K562 (cell line): ENCODE data around the gene FASTK. TPM values are rescaled to one million over a fixed set of nuclear protein-coding genes. Genes with fewer than 3 reads are reported as not detected.

Experiments
- ATAC-seq: fragments of 200-7000 bp; cut with Tn5 transposase; 3 replicates; pipeline ENCODE4 v1.9.1; 2020; ENCODE audit warnings: moderate library complexity
- BruUV-seq: library from RNA; stranded (reverse); fragments of 400-500 nt; replicated peaks from 2 replicates; lab custom pipeline; 2021; lab: Mats Ljungman, UMichigan
- CTCF ChIA-PET: fragments of 300-600 bp; formaldehyde crosslinking; extraction: SDS; loops from one replicate; lab custom pipeline; 2021; ENCODE audit warnings: low intra/inter-chr PET ratio; lab: Yijun Ruan, JAX
- POLR2A ChIA-PET: fragments of 300-600, 350-650 bp; sonication (Branson Sonifier 250); formaldehyde crosslinking; extraction: SDS; loops from one replicate; lab custom pipeline; 2021; ENCODE audit warnings: antibody characterized with exemption, inconsistent platforms; lab: Yijun Ruan, JAX
- DNase-seq, 4 experiments: peaks; one replicate each; pipeline versions ENCODE4 v3.0.0 to v3.0.0-alpha.2; 2011 to 2018; ENCODE audit warnings: low spot score in 3 of 4, mixed read lengths in 3 of 4; ENCODE audit errors: extremely low read depth in 1 of 4
- FAIRE-seq: peaks from 2 replicates; lab custom pipeline; 2011; peaks lifted over from hg19 to GRCh38; lab: Jason Lieb, UNC
- H2AFZ ChIP-seq: 2 replicates; pipeline ENCODE4 v1.6.0; 2011; ENCODE audit warnings: low read depth, low read length, control low read depth, inconsistent platforms
- H3K27ac ChIP-seq: fragments of 200-600 bp; 3 replicates; pipeline ENCODE4 v1.8.0; 2011; ENCODE audit warnings: low read depth, mild to moderate bottlenecking, control low read depth, inconsistent platforms, low read length, moderate library complexity, mixed read lengths; ENCODE audit errors: extremely low read depth
- H3K27me3 ChIP-seq, 2 experiments: fragments of 300-600 bp in 1 of 2; 2 replicates in 1 of 2; 3 replicates in 1 of 2; pipeline versions ENCODE4 v1.6.0 to v1.8.0; 2011; ENCODE audit warnings: inconsistent platforms in 2 of 2, low read length in 2 of 2, mild to moderate bottlenecking in 1 of 2, mixed read lengths in 1 of 2, moderate library complexity in 1 of 2; ENCODE audit not compliant: control insufficient read depth in 2 of 2, insufficient read depth in 2 of 2
- H3K36me3 ChIP-seq: fragments of 300-600 bp; 3 replicates; pipeline ENCODE4 v1.8.0; 2011; ENCODE audit warnings: mild to moderate bottlenecking, low read length, inconsistent platforms; ENCODE audit not compliant: control insufficient read depth, insufficient read depth
- H3K4me1 ChIP-seq, 2 experiments: fragments of 200-600 bp in 1 of 2; replicated peaks in 1 of 2; 2 replicates in 1 of 2; 3 replicates in 1 of 2; pipeline versions ENCODE4 v1.5.1 to v1.8.0; 2011; ENCODE audit warnings: inconsistent platforms in 2 of 2, low read length in 2 of 2, mild to moderate bottlenecking in 1 of 2, mixed read lengths in 1 of 2, moderate library complexity in 1 of 2; ENCODE audit not compliant: control insufficient read depth in 2 of 2, insufficient read depth in 2 of 2
- H3K4me2 ChIP-seq: 2 replicates; pipeline ENCODE4 v1.6.1; 2011; ENCODE audit warnings: low read length, control low read depth, inconsistent platforms, mixed read lengths; ENCODE audit not compliant: insufficient read depth
- H3K4me3 ChIP-seq: fragments of 200-600 bp; sonication (generic), shearing (Covaris generic); 2 replicates; pipeline ENCODE4 v1.5.1; 2016; ENCODE audit warnings: control low read depth, inconsistent platforms
- H3K79me2 ChIP-seq: fragments of 200-600 bp; 3 replicates; pipeline ENCODE4 v1.8.0; 2011; ENCODE audit warnings: low read length, inconsistent platforms; ENCODE audit not compliant: control insufficient read depth, insufficient read depth
- H3K9ac ChIP-seq, 2 experiments: 2 replicates each; pipeline versions ENCODE4 v1.6.0 to v1.6.1; 2011; ENCODE audit warnings: low read depth in 2 of 2, low read length in 2 of 2, control low read depth in 1 of 2, inconsistent platforms in 1 of 2, mild to moderate bottlenecking in 1 of 2, mixed read lengths in 1 of 2; ENCODE audit not compliant: insufficient read depth in 1 of 2
- H3K9me1 ChIP-seq: one replicate; pipeline ENCODE4 v1.6.0; 2011; ENCODE audit warnings: inconsistent platforms, mild to moderate bottlenecking, low read length, moderate library complexity; ENCODE audit not compliant: control insufficient read depth, insufficient read depth
- H3K9me3 ChIP-seq: replicated peaks from 2 replicates; pipeline ENCODE4 v1.5.1; 2011; ENCODE audit warnings: low read depth, low read length, inconsistent platforms; ENCODE audit not compliant: control insufficient read depth, insufficient read depth
- H4K20me1 ChIP-seq: replicated peaks from 2 replicates; pipeline ENCODE4 v1.6.1; 2011; ENCODE audit warnings: low read length, inconsistent platforms, mixed read lengths; ENCODE audit not compliant: control insufficient read depth, insufficient read depth
- ADNP ChIP-seq: fragments of 200-800 bp; sonication (Bioruptor generic); IDR thresholded peaks from 2 replicates; pipeline ENCODE4 v1.6.1; 2016; ENCODE audit warnings: missing genetic modification characterization, missing compliant biosample characterization
- CREB1 ChIP-seq, 2 experiments: sonication (generic) in 1 of 2; formaldehyde crosslinking in 1 of 2; IDR thresholded peaks; 2 replicates each; pipeline versions ENCODE4 v1.6.1 to v1.8.0; 2012 to 2022; ENCODE audit warnings: inconsistent platforms in 1 of 2, mild to moderate bottlenecking in 1 of 2, missing genetic modification reagents in 1 of 2, moderate library complexity in 1 of 2
- CREM ChIP-seq: IDR thresholded peaks from 2 replicates; pipeline ENCODE4 v1.6.1; 2014; ENCODE audit warnings: antibody characterized with exemption, low read depth
- EZH2 ChIP-seq: IDR thresholded peaks from 2 replicates; pipeline ENCODE4 v1.6.1; 2012; ENCODE audit warnings: low read depth, mild to moderate bottlenecking, inconsistent platforms, low read length, borderline replicate concordance
- FOXA1 ChIP-seq: fragments of 450-650 bp; IDR thresholded peaks from 2 replicates; pipeline ENCODE4 v1.6.1; 2016; ENCODE audit warnings: mild to moderate bottlenecking, borderline replicate concordance
- FOXM1 ChIP-seq, 2 experiments: fragments of 450-650 bp in 1 of 2; sonication (generic) in 1 of 2; formaldehyde crosslinking in 1 of 2; IDR thresholded peaks; 2 replicates each; pipeline versions ENCODE4 v1.6.1 to v1.9.0; 2017 to 2022; ENCODE audit warnings: low read depth in 2 of 2, mild to moderate bottlenecking in 2 of 2, missing genetic modification reagents in 1 of 2, moderate library complexity in 1 of 2
- ILF3 ChIP-seq: fragments of 450-650 bp; IDR thresholded peaks from 2 replicates; pipeline ENCODE4 v1.6.1; 2018; ENCODE audit warnings: antibody characterized with exemption, mild to moderate bottlenecking, moderate library complexity, borderline replicate concordance
- SMARCE1 ChIP-seq: fragments of 450-650 bp; IDR thresholded peaks from 2 replicates; pipeline ENCODE4 v1.7.1; 2016; ENCODE audit warnings: mild to moderate bottlenecking
- ZBTB17 ChIP-seq: fragments of 450-650 bp; formaldehyde crosslinking; IDR thresholded peaks from 2 replicates; pipeline ENCODE4 v1.4.0; 2020; ENCODE audit warnings: mild to moderate bottlenecking
- ZNF239 ChIP-seq: fragments of 250-450 bp; sonication (Bioruptor Pico); IDR thresholded peaks from 2 replicates; pipeline ENCODE4 v1.4.0; 2020; ENCODE audit warnings: mild to moderate bottlenecking
- WGBS: fragments of 100-300 bp; shearing (Covaris generic); methylation state at CpG from one replicate; pipeline ENCODE4 v1.1.6; 2016; ENCODE audit warnings: low coverage, mixed read lengths; ENCODE audit not compliant: insufficient coverage; ENCODE audit errors: missing lambda C conversion rate; 5-methylcytosine and 5-hydroxymethylcytosine counted together
- in situ Hi-C: fragments of 300-500 bp; cut with MboI; formaldehyde crosslinking; loops from 4 replicates; pipeline ENCODE4 v1.15.0; 2018; ENCODE audit warnings: inconsistent platforms, mixed read lengths
- intact Hi-C: fragments of 100-400 bp; cut with micrococcal nuclease; formaldehyde crosslinking; loops from 2 replicates; pipeline ENCODE4 v1.14.2; 2022
- polyA plus RNA-seq, 8 experiments: library from polyadenylated mRNA; depleted of rRNA in 4 of 8; stranded (reverse) in 5 of 8; unstranded in 3 of 8; fragments of >200 nt; fragmentation: Nextera tagmentation in 2 of 8; fragmentation: Illumina TruSeq in 1 of 8; extraction: Ambion mirVana in 2 of 8; extraction: Trizol in 1 of 8; gene quantifications; 2 replicates each; pipeline versions ENCODE4 v1.2.1 to v1.2.3, GENCODE V29; 2011 to 2014; ENCODE audit warnings: inconsistent platforms in 1 of 8, missing spikeins in 1 of 8
- total RNA-seq, 7 experiments: library from RNA; depleted of rRNA in 6 of 7; stranded (reverse); fragments of >200 nt in 6 of 7; fragmentation: Illumina TruSeq in 2 of 7; extraction: Trizol in 2 of 7; gene quantifications; 2 replicates each; pipeline versions ENCODE4 v1.2.1 to v1.2.3, GENCODE V29; 2011 to 2021; ENCODE audit warnings: low replicate concordance in 1 of 7
- TF ChIP-seq, protein P1 (sequence below): fragments of 250-450 bp; sonication (Bioruptor Pico); IDR thresholded peaks from 2 replicates; pipeline ENCODE4 v1.8.0; 2022; ENCODE audit warnings: inconsistent platforms
- TF ChIP-seq, protein P2 (sequence below): sonication (generic); formaldehyde crosslinking; IDR thresholded peaks from 2 replicates; pipeline ENCODE4 v1.8.0; 2022; ENCODE audit warnings: mild to moderate bottlenecking, missing genetic modification reagents, borderline replicate concordance
- TF ChIP-seq, protein P3 (sequence below): sonication (generic); formaldehyde crosslinking; IDR thresholded peaks from 2 replicates; pipeline ENCODE4 v1.8.1; 2023; ENCODE audit warnings: mild to moderate bottlenecking, missing genetic modification reagents

The FASTK gene
- total and polyA plus RNA-seq, 9 of the 15 experiments (the other 6 are each of a cell fraction or from before 2014, with no cell fraction given) = 0.51 to 150 (median 48.2) TPM

DNA sequence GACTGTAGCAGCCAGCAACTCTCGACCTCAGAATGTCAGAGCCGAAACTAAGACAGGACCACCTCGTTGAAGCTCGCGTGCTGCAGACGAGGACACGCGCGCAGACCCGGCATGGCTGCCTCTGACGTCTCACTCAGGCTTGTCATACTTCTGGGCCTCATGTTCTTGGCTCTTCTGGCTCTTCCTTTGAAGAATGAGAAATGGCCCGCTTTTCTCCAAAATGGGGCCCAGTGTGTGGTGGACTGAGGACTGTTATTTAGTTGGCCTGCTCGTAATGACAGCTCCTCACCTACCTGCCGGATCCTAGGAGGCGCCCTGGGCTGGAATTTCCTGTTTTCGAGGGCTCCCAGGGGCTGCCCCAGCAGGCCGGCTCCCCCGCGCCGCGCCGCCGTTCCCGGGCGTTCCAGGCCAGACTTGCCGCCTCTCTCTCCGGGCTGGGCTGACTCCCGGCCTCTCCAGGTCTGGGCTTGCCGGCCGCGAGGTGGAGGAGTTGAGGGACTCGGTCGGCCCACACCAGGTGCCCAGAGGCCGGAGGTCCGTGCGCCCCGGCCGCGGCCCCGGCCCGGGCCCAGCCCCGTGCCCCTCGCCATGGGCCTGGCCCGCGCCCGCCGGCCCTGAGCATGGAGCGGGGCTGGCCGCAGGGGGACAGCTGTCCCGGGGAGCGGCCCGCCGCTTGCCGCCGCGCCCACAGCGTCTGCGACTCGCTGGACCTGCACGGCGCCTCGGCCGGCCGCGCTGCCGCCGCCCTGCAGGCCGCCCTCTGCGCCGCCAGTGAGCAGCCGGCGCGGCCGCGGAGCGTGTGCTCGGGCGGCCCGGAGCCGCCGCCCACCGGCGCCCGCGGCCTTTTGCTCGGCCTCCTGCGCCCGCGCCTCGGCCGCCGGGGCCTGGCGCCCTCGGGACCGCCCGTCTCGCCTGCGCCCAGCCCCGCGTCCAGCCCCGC lies 33.8 kb upstream of the FASTK start:
- in situ Hi-C loops = no loop called here
- CTCF ChIA-PET = interaction anchor here (0.6 kb wide), 1 partner anchor 54 kb away, joined by 6 read pairs; no protein-coding TSS in a partner anchor
- no peak for TF ChIP-seq EZH2
- TF ChIP-seq SMARCE1 = no peak; the same call in 1 of the 2 replicates
- TF ChIP-seq, protein P1, sequence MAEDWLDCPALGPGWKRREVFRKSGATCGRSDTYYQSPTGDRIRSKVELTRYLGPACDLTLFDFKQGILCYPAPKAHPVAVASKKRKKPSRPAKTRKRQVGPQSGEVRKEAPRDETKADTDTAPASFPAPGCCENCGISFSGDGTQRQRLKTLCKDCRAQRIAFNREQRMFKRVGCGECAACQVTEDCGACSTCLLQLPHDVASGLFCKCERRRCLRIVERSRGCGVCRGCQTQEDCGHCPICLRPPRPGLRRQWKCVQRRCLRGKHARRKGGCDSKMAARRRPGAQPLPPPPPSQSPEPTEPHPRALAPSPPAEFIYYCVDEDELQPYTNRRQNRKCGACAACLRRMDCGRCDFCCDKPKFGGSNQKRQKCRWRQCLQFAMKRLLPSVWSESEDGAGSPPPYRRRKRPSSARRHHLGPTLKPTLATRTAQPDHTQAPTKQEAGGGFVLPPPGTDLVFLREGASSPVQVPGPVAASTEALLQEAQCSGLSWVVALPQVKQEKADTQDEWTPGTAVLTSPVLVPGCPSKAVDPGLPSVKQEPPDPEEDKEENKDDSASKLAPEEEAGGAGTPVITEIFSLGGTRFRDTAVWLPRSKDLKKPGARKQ (CRISPR knock-in tag) = peak; percentile 94
- TF ChIP-seq FOXM1 (IDR thresholded peaks at IDR 0.05; ENCODE audit: low read depth) = no peak
- TF ChIP-seq FOXM1 (CRISPR knock-in tag; IDR thresholded peaks at IDR 0.05; ENCODE audit: low read depth) = no peak
- no peak for TF ChIP-seq FOXA1
- TF ChIP-seq ILF3 = no peak
- 0 out of 2 replicates have a peak, but pooled peaks have one; percentile 23 for TF ChIP-seq ZBTB17 (CRISPR knock-in tag)
- TF ChIP-seq CREB1 (IDR thresholded peaks at IDR 0.05) = no peak
- TF ChIP-seq CREB1 (CRISPR knock-in tag; IDR thresholded peaks at IDR 0.05) = peak; percentile 34; the same call in 1 of the 2 replicates
- TF ChIP-seq ADNP (tag) = no peak
- TF ChIP-seq ZNF239 (CRISPR knock-in tag) = no peak
- TF ChIP-seq, protein P2, sequence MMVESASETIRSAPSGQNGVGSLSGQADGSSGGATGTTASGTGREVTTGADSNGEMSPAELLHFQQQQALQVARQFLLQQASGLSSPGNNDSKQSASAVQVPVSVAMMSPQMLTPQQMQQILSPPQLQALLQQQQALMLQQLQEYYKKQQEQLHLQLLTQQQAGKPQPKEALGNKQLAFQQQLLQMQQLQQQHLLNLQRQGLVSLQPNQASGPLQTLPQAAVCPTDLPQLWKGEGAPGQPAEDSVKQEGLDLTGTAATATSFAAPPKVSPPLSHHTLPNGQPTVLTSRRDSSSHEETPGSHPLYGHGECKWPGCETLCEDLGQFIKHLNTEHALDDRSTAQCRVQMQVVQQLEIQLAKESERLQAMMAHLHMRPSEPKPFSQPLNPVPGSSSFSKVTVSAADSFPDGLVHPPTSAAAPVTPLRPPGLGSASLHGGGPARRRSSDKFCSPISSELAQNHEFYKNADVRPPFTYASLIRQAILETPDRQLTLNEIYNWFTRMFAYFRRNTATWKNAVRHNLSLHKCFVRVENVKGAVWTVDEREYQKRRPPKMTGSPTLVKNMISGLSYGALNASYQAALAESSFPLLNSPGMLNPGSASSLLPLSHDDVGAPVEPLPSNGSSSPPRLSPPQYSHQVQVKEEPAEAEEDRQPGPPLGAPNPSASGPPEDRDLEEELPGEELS = 0 out of 2 replicates have a peak, but pooled peaks have one; percentile 48
- TF ChIP-seq, protein P3, sequence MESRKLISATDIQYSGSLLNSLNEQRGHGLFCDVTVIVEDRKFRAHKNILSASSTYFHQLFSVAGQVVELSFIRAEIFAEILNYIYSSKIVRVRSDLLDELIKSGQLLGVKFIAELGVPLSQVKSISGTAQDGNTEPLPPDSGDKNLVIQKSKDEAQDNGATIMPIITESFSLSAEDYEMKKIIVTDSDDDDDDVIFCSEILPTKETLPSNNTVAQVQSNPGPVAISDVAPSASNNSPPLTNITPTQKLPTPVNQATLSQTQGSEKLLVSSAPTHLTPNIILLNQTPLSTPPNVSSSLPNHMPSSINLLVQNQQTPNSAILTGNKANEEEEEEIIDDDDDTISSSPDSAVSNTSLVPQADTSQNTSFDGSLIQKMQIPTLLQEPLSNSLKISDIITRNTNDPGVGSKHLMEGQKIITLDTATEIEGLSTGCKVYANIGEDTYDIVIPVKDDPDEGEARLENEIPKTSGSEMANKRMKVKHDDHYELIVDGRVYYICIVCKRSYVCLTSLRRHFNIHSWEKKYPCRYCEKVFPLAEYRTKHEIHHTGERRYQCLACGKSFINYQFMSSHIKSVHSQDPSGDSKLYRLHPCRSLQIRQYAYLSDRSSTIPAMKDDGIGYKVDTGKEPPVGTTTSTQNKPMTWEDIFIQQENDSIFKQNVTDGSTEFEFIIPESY (CRISPR knock-in tag) = peak; percentile 73
- peak; percentile 1; the same call in 1 of the 2 replicates for TF ChIP-seq CREM

More for the DNA sequence above, 33.8 kb upstream of the FASTK start:
- H3K27ac ChIP-seq = peak overlapping the region; percentile 56; the same call in 1 of the 3 replicates
- H3K9ac ChIP-seq = peak overlapping the region in 1 of 2 experiments; percentile 49; a peak in 2 of 4 replicates
- DNase-seq = no peak
- H2AFZ ChIP-seq = no peak overlapping the region
- H3K9me3 ChIP-seq = no peaks in the 10 kb centered on the region
- H3K36me3 ChIP-seq = peaks cover 66% of the 10 kb centered on the region; the same call in 2 of the 3 replicates
- BruUV-seq = no TSS peak
- H4K20me1 ChIP-seq = peaks cover 68% of the 10 kb centered on the region
- FAIRE-seq = no peak
- POLR2A ChIA-PET = no interaction called here
- 83% methylated on average over 32 of the region's 101 CpGs for WGBS
- ATAC-seq = no peak
- no peaks in the 10 kb centered on the region for H3K27me3 ChIP-seq
- H3K4me1 ChIP-seq = peaks cover 32 to 70% of the 10 kb centered on the region in 2 experiments
- intact Hi-C loops = loop anchor here (5.0 kb wide), 2 partner anchors 152 to 217 kb away; no protein-coding TSS in a partner anchor
- no peak overlapping the region for H3K4me3 ChIP-seq
- H3K4me2 ChIP-seq = peak overlapping the region; percentile 22; the same call in 1 of the 2 replicates
- H3K9me1 ChIP-seq = peaks cover 13% of the 10 kb centered on the region
- H3K79me2 ChIP-seq = peaks cover 65% of the 10 kb centered on the region
